Fibroblast of the aortic adventitia (primary cell): ENCODE measurements around the gene PYGM. TPM values are rescaled to one million over a fixed set of nuclear protein-coding genes. Genes with fewer than 3 reads are reported as not detected.
A peak's percentile ranks its signal among the peaks of the same experiment; 100 is the strongest.

Experiments
- DNase-seq: peaks from one replicate; pipeline ENCODE4 v3.0.0-alpha.2; 2010; ENCODE audit warnings: low read depth
- H3K4me3 ChIP-seq: 2 replicates; pipeline ENCODE4 v1.5.1; 2011; ENCODE audit warnings: low read depth, mild to moderate bottlenecking, control low read depth, low read length, moderate library complexity
- total RNA-seq: library from RNA; depleted of rRNA; stranded (reverse); fragments of >200 nt; gene quantifications from 2 replicates; pipeline ENCODE4 v1.2.3, GENCODE V29; 2012; ENCODE audit warnings: low replicate concordance
- TF ChIP-seq, protein P1 (sequence below): IDR thresholded peaks from 2 replicates; pipeline ENCODE4 v1.5.1; 2011; ENCODE audit warnings: mild to moderate bottlenecking, low read length, control low read depth, inconsistent platforms; ENCODE audit not compliant: insufficient read depth

PYGM gene
- total RNA-seq, 1 donor = 0.63 TPM

DNA sequence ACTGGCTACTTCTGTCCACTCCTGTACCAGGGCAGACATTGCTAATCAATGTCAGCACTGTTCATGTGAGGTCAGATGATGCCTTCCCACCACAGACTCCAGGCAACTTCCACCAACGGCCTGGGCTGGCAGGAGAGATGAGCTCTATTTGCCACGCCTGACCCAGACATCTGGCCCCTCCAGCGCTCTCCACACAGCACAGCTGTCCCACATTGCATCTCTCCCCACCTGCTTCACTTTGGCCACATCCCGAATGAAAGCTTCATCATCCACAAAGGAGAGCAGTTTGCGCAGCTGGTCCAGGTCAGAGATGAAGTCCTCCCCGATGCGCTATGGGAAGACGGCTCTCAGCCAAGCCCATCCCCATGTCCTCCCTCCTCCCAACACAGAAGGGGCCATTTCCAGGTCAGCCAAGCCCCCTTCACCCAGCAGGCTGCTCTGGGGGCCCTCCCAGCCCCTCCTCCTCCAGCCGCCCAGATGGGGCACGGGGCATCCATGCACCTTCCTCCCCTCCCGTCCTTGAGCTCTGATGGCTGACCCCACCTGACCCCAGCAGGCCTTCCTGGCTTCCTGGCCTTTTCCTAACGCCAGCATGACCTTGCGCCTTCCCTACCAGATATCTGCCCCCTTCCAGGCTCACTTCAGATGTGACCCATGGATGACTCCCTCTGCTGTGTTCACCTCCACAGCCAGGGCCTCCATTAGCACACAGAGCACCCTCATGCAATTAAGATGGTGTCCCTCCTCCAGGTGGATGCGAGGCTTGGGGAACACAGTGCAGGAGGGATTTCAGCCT, 7.4 kb downstream of the PYGM start:
- DNase-seq = no peak
- TF ChIP-seq, protein P1, sequence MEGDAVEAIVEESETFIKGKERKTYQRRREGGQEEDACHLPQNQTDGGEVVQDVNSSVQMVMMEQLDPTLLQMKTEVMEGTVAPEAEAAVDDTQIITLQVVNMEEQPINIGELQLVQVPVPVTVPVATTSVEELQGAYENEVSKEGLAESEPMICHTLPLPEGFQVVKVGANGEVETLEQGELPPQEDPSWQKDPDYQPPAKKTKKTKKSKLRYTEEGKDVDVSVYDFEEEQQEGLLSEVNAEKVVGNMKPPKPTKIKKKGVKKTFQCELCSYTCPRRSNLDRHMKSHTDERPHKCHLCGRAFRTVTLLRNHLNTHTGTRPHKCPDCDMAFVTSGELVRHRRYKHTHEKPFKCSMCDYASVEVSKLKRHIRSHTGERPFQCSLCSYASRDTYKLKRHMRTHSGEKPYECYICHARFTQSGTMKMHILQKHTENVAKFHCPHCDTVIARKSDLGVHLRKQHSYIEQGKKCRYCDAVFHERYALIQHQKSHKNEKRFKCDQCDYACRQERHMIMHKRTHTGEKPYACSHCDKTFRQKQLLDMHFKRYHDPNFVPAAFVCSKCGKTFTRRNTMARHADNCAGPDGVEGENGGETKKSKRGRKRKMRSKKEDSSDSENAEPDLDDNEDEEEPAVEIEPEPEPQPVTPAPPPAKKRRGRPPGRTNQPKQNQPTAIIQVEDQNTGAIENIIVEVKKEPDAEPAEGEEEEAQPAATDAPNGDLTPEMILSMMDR = no peak
- H3K4me3 ChIP-seq = no peak overlapping the region

DNA sequence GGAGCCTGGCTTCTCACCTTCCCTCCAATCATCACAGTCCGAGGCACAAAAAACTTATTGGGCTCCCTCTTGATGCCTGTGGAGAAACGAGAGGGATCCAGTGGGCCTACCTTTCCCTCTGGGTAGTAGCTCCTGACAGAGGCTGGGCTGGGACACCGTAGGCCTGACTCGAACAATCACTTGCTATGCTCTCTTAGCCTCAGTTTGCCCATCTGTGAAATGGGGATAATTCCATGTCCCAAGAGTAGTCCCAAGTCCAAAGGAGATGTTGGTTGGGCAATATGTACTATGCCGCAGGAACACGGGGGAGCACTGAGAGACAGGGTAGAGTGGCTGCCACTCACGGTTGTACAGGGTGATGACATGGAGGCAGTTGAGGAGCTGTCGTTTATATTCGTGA, 8.2 kb downstream of the PYGM start:
- no peak overlapping the region for H3K4me3 ChIP-seq
- TF ChIP-seq, protein P1 = no peak
- no peak for DNase-seq

DNA sequence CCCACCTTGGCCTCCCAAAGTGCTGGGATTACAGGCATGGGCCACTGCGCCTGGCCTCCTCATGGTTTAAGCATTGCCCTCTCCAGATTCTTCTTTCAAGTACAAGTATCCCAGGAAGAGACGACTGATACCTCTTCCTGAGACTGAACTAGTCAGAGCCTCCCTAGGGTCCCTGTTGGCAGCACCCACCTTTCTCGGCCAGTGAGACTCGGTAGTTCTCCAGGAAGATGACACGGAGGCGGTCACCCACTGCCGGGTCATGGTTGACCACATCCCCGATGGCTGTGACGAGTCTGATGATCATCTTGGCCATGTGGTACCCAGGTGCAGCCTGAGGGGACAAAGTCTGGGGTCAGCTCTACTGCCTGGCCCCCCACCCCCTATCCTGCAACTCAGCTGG, 8.6 kb downstream of the PYGM start:
- TF ChIP-seq, protein P1 = no peak
- H3K4me3 ChIP-seq = no peak overlapping the region
- no peak for DNase-seq

DNA sequence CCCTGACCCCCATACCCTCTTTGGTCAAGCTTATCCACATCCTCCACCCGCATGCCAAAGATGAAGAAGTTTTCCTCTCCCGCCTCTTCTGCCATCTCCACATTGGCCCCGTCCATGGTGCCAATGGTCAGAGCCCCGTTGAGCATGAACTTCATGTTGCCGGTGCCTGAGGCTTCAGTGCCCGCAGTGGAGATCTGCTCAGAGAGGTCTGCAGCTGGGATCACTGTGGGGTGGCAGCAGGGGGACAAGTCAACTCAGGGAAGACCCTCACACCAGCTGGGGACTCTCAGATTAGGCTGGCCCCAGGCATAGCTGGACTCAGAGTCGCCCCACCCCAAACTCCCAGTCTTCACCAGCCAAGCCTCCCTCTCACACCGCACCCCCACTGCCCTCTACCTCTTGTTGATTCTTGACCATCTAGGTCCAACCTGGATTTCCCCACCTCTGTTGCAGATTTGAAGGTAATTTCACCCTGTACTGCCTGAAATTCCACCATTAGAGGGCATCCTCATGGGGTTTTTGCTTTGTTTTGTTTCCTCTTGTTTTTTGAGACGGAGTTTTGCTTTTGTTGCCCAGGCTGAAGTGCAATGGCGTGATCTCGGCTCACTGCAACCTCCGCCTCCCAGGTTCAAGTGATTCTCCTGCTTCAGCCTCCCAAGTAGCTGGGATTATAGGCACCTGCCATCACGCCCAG, 9.3 kb downstream of the PYGM start:
- TF ChIP-seq, protein P1 = no peak
- no peak overlapping the region for H3K4me3 ChIP-seq
- DNase-seq = no peak

DNA sequence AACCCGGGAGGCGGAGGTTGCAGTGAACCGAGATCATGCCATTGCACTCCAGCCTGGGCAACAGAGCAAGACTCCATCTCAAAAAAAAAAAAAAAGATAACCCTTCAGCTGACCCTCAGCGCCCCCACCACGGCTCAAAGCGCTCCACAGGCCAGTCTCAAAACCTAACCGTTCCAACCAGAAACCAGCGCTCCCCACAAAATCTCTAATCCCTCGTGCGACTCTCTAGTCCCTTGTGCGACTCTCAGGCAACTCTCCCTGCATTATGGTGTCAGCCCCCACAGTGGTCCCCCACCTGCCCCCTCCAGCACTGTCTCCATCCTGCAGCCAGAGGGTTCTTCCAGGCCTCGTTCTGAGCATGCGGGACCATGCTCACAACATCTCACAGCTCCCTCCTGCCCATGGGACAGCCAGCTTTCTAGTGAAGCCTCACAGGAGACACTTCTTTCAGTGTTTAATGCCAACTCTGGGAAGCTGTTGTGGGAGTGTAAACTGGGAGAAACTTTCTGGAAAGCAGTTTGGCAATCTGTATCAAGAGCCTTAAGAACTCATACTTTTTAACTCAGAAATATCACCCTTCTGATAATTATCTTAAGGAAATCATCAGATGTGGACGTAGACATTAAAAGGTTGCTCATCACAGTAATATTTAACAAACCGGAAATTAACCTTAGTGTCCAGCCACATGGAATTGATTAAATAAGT, 11.7 kb downstream of the PYGM start:
- TF ChIP-seq, protein P1 = no peak
- peak; percentile 70 for DNase-seq
- H3K4me3 ChIP-seq = no peak overlapping the region

DNA sequence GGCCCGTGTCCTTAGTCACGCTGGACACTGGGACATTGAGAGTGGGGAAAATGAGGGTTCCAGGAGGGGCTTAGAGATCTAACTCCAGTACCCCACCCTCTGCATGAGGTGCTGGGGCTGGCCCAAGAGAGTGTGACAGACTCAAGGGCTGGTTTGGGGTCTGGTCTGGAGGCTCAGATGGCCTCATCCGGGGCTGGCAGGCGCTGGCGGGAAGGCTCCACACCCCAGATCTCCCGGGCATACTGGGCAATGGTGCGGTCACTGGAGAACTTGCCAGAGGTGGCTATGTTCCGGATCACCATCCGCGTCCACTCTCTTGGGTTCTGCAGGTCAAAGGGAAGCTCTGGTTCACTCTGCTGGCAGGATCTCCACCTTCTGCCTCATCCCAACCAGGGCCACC, 13.3 kb downstream of the PYGM start:
- DNase-seq = no peak
- no peak overlapping the region for H3K4me3 ChIP-seq
- TF ChIP-seq, protein P1 = no peak
